Tibial artery (tissue), 4 donors: ENCODE results near the gene DCP1B.

ENCODE experiments used
- DNase-seq, 2 donors: peaks; one replicate each; pipeline ENCODE4 v3.0.0-alpha.2; 2019
- H3K27ac ChIP-seq, 2 donors: fragments of 200-600 bp; sonication (generic) in 1 of 2; 1 replicate in 1 of 2; 2 replicates in 1 of 2; pipeline ENCODE4 v1.5.1; 2018 to 2019; ENCODE audit warnings: mild to moderate bottlenecking in 1 of 2
- H3K27me3 ChIP-seq, 2 donors: fragments of 200-600 bp; sonication (generic) in 1 of 2; one replicate each; pipeline versions ENCODE4 v1.5.1 to v1.6.0; 2016 to 2019
- H3K36me3 ChIP-seq, 3 donors: fragments of 200-600 bp; sonication (generic) in 2 of 3; one replicate each; pipeline ENCODE4 v1.5.1; 2016 to 2019; ENCODE audit warnings: mild to moderate bottlenecking in 2 of 3
- H3K4me1 ChIP-seq, 4 donors: fragments of 200-600 bp; sonication (generic) in 2 of 4; 1 replicate in 3 of 4; 2 replicates in 1 of 4; pipeline ENCODE4 v1.5.1; 2016 to 2019
- H3K4me3 ChIP-seq, 2 donors: fragments of 200-600 bp; sonication (generic) in 1 of 2; 1 replicate in 1 of 2; 2 replicates in 1 of 2; pipeline ENCODE4 v1.5.1; 2018 to 2019; ENCODE audit warnings: mild to moderate bottlenecking in 2 of 2
- H3K9me3 ChIP-seq, 3 donors: fragments of 200-600 bp; sonication (generic) in 1 of 3; one replicate each; pipeline ENCODE4 v1.5.1; 2016 to 2019
- intact Hi-C: fragments of 100-400 bp; cut with DNase I; formaldehyde crosslinking; loops from one replicate; pipeline ENCODE4 v1.15.0; 2023; ENCODE audit warnings: low total_unique reads
- TF ChIP-seq, protein P1 (sequence below), 2 experiments: fragments of 200-600 bp in 1 of 2; fragments of 450-650 bp in 1 of 2; IDR thresholded peaks; one replicate each; pipeline ENCODE4 v1.5.1; 2017 to 2019; ENCODE audit warnings: antibody characterized with exemption in 2 of 2, mild to moderate bottlenecking in 1 of 2, moderate library complexity in 1 of 2

The DCP1B gene

DNA sequence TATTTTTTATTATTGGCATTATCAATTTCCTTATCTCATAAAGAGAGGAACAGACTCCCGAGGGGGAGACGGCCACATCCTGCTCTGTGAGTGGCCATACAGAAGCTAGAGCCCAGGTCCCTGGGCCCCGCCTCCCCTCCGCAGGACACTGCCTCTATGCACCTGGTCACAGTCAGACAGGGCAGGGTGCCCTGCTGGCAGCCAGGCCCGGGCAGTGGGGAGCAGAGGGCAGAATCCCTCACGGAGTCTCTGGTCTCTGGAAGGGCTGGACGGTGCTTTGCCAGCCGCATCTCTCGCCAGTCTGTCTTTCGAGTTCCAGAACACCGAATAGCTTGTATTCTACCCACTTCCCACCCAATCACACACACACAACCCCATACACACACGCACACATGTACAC is 69.4 kb downstream of the DCP1B start:
- H3K36me3 ChIP-seq: peaks cover 0 to 12% (median 11%) of the 10 kb centered on the region in 3 donors
- TF ChIP-seq, protein P1, sequence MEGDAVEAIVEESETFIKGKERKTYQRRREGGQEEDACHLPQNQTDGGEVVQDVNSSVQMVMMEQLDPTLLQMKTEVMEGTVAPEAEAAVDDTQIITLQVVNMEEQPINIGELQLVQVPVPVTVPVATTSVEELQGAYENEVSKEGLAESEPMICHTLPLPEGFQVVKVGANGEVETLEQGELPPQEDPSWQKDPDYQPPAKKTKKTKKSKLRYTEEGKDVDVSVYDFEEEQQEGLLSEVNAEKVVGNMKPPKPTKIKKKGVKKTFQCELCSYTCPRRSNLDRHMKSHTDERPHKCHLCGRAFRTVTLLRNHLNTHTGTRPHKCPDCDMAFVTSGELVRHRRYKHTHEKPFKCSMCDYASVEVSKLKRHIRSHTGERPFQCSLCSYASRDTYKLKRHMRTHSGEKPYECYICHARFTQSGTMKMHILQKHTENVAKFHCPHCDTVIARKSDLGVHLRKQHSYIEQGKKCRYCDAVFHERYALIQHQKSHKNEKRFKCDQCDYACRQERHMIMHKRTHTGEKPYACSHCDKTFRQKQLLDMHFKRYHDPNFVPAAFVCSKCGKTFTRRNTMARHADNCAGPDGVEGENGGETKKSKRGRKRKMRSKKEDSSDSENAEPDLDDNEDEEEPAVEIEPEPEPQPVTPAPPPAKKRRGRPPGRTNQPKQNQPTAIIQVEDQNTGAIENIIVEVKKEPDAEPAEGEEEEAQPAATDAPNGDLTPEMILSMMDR (IDR thresholded peaks at IDR 0.05): no peak
- H3K4me3 ChIP-seq: no peak overlapping the region
- H3K4me1 ChIP-seq: peaks cover 4 to 69% (median 48%) of the 10 kb centered on the region in 4 donors
- peak overlapping the region; percentile 79 to 86 for H3K27ac ChIP-seq
- intact Hi-C loops: loop anchor here (5.0 kb wide), 2 partner anchors 67 to 97 kb away; partner anchors contain the start of gene DCP1B
- DNase-seq: peak in 1 of 2 donors; percentile 62
- H3K27me3 ChIP-seq: no peaks in the 10 kb centered on the region
- no peaks in the 10 kb centered on the region for H3K9me3 ChIP-seq

DNA sequence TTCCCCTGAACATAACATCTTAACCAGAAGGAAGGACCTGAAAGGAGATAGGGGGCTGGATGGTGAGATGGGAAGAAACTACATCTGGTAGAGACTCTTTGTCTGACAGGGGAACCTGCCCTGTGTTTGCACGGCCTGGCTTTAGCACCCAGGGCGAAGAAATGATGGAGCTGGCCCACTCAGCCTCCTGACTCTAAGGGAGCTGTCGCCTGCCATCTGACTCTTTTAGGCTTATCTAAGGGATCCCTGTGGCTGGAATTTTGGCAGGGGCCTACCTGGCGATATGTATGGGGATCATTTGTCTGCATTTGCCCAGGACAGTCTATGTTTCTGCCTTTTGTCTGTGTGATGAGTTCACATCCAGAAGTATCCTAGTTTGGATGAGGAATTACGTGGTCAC is 70.2 kb downstream of the DCP1B start:
- intact Hi-C loops: no loop called here
- Histone ChIP-seq H3K4me1 (peaks cover 4 to 67% (median 44%) of the 10 kb centered on the region in 4 donors), H3K4me3 (no peak overlapping the region), H3K27ac (peak overlapping the region; percentile 60 to 86), H3K9me3 (no peaks in the 10 kb centered on the region), H3K27me3 (no peaks in the 10 kb centered on the region), H3K36me3 (peaks cover 0 to 12% (median 11%) of the 10 kb centered on the region in 3 donors)
- peak in 1 of 2 donors; percentile 37 for DNase-seq
- TF ChIP-seq, protein P1 (IDR thresholded peaks at IDR 0.05): no peak

DNA sequence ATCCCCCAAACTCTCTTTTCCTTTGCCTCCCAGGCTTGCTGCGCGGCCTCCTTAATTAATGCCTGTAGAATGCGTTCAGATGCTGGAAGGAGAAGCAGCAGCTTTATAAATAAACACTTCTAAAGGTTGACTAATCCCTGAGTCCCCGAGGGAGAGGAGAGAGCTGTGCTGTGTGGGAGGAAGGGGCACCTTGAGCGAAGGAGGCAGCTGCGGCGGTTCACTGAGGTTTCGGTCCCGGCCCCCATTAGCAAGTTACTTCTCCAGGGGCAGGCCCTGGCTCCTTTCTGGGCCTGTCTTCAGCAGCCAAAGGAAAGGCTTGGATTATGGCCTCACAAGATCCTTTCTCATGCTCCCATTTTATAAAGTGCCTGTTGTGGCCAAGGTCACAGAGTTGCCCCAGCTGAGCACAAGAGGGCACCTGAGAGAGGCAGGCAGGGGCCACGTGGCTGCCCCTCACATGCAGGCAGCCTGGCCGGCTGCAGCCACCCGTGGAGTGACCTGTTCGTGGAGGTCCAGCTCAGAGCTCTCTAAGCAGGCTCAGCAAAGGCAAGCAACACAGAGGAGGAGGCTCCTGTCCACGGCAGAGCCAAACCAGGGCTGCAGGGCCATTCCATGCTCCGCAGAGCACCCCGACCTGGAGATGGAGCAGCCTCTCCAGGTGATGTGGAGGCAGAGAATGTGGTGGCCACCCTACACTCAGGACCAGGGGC is 70.8 kb downstream of the DCP1B start:
- H3K4me3 ChIP-seq: no peak overlapping the region
- TF ChIP-seq, protein P1 (IDR thresholded peaks at IDR 0.05): no peak
- no peaks in the 10 kb centered on the region for H3K9me3 ChIP-seq
- intact Hi-C loops: no loop called here
- peaks cover 0 to 9% (median 6%) of the 10 kb centered on the region in 3 donors for H3K36me3 ChIP-seq
- peak in 1 of 2 donors; percentile 66 for DNase-seq
- H3K27ac ChIP-seq: peak overlapping the region; percentile 60 to 86
- H3K27me3 ChIP-seq: no peaks in the 10 kb centered on the region
- H3K4me1 ChIP-seq: peaks cover 4 to 73% (median 45%) of the 10 kb centered on the region in 4 donors

DNA sequence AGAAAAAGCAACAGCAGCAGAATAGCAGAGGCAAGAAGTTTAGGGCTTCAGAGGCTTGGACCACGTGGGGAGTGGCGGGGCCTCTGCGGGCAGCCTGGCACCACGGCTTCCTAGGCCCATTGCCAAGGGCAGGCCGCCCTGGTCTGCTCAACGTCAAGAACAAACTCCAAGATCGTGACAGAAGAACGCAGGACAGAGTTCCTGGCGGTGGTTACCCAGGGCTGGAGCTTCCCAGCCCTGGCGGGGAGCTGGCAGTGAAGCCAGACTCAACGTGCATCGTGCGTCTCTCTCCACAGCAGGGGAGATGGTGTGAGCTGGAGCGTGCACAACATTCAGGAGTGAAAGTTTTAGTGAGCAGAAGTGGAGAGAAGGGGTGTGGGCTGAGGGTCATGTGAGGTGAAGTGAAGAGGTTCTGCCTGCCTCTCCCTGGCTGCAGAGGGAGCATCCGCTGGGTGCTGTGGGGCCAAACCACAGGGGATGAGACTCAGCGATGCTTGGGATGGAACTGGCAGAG is 71.9 kb downstream of the DCP1B start:
- Histone ChIP-seq H3K9me3 (no peaks in the 10 kb centered on the region), H3K27me3 (no peaks in the 10 kb centered on the region), H3K36me3 (no peaks in the 10 kb centered on the region), H3K27ac (peak overlapping the region; percentile 40 to 49), H3K4me3 (no peak overlapping the region), H3K4me1 (peaks cover 4 to 75% (median 50%) of the 10 kb centered on the region in 4 donors)
- DNase-seq: peak in 1 of 2 donors; percentile 90
- TF ChIP-seq, protein P1 (IDR thresholded peaks at IDR 0.05): no peak
- intact Hi-C loops: no loop called here

DNA sequence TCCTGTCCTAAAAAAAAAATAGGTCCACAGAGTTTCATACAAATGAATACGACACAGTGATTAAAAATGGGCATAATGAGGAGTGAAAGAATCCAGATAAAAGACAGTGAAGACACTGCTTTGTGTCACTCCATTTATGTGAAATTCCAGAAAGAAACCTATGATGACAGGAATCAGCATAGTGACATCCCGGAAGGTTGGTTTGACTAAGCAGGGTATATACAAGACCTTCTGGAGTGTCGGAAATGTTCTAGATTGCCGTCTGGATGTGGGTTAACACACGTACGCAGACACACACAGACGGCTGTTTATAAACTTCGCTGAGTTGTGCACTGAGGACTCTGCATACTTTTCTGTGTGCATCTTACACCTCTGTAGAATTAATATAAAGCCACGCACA is 72.6 kb downstream of the DCP1B start:
- no peaks in the 10 kb centered on the region for H3K27me3 ChIP-seq
- H3K36me3 ChIP-seq: no peaks in the 10 kb centered on the region
- H3K9me3 ChIP-seq: no peaks in the 10 kb centered on the region
- peak overlapping the region; percentile 40 to 49 for H3K27ac ChIP-seq
- DNase-seq: no peak
- H3K4me1 ChIP-seq: peaks cover 4 to 75% (median 50%) of the 10 kb centered on the region in 4 donors
- H3K4me3 ChIP-seq: no peak overlapping the region
- TF ChIP-seq, protein P1 (IDR thresholded peaks at IDR 0.05): no peak
- intact Hi-C loops: no loop called here
